Mucosa of rectum (tissue), 2 donors: ENCODE measurements around the gene MATN4.
A peak's percentile ranks its signal among the peaks of the same experiment; 100 is the strongest.
"Not testable (repeated sequence)": the region's sequence is repeated elsewhere in the genome, so short reads cannot be mapped to it uniquely, and the experiment has no call there.

Experiments used
- H3K27ac ChIP-seq, 2 donors: one replicate each; pipeline ENCODE4 v1.7.0; 2013; ENCODE audit warnings: inconsistent platforms in 2 of 2, low read depth in 2 of 2, low read length in 2 of 2
- H3K27me3 ChIP-seq, 2 donors: one replicate each; pipeline ENCODE4 v1.7.0; 2013; ENCODE audit warnings: low read length in 2 of 2; ENCODE audit not compliant: control insufficient read depth in 2 of 2, insufficient read depth in 2 of 2
- H3K36me3 ChIP-seq, 2 donors: one replicate each; pipeline ENCODE4 v1.7.0; 2013; ENCODE audit warnings: low read length in 2 of 2; ENCODE audit not compliant: control insufficient read depth in 2 of 2, insufficient read depth in 2 of 2
- H3K4me1 ChIP-seq, 2 donors: one replicate each; pipeline ENCODE4 v1.7.0; 2013; ENCODE audit warnings: low read length in 2 of 2, mild to moderate bottlenecking in 1 of 2; ENCODE audit not compliant: control insufficient read depth in 2 of 2, insufficient read depth in 2 of 2
- H3K4me3 ChIP-seq, 2 donors: one replicate each; pipeline ENCODE4 v1.7.0; 2013; ENCODE audit warnings: low read length in 2 of 2
- H3K9ac ChIP-seq, 2 donors: one replicate each; pipeline ENCODE4 v1.7.0; 2013; ENCODE audit warnings: low read length in 2 of 2, low read depth in 1 of 2, mild to moderate bottlenecking in 1 of 2
- H3K9me3 ChIP-seq, 2 donors: one replicate each; pipeline ENCODE4 v1.7.0; 2013; ENCODE audit warnings: low read length in 2 of 2; ENCODE audit not compliant: control insufficient read depth in 2 of 2
- donor health status: healthy.
- donor health status: Normal muscosa, but diverticular disease.

MATN4 gene

GRCh38 chr20:45308117-45308778, at the start of gene MATN4:
Gene MATN4, minus strand, starts transcription at chr20:45308299. Its CDS starts 2,717 bp downstream, at chr20:45305582.
- H3K27ac ChIP-seq, result no peak within 1 kb of the TSS
- H3K4me1 ChIP-seq, result peaks cover 4 to 6% of the 10 kb centered on the region in 2 donors
- no peaks in the 10 kb centered on the region for H3K36me3 ChIP-seq
- no peak within 1 kb of the TSS for H3K9ac ChIP-seq
- H3K4me3 ChIP-seq, result no peak within 1 kb of the TSS
- peaks cover 6 to 7% of the 10 kb centered on the region in 2 donors for H3K27me3 ChIP-seq
- H3K9me3 ChIP-seq, result no peaks in the 10 kb centered on the region

- Histone ChIP-seq H3K4me1 (peaks cover 10 to 18% of the 10 kb centered on the region in 2 donors), H3K9ac (no peak overlapping the region)
These were observed 47.3 kb upstream of the MATN4 start for GRCh38 chr20:45355209-45356084.

GRCh38 chr20:45354423-45355208, 46.5 kb upstream of the MATN4 start:
- H3K4me3 ChIP-seq, result no peak overlapping the region
- H3K9me3 ChIP-seq, result no peaks in the 10 kb centered on the region
- H3K27ac ChIP-seq, result peak overlapping the region; percentile 24 to 44
- H3K27me3 ChIP-seq, result no peaks in the 10 kb centered on the region
- no peaks in the 10 kb centered on the region for H3K36me3 ChIP-seq
- peaks cover 8 to 12% of the 10 kb centered on the region in 2 donors for H3K4me1 ChIP-seq
- no peak overlapping the region for H3K9ac ChIP-seq

More at GRCh38 chr20:45355209-45356084, 47.3 kb upstream of the MATN4 start:
- peak overlapping the region; percentile 24 to 44 for H3K27ac ChIP-seq
- no peak overlapping the region for H3K4me3 ChIP-seq
- no peaks in the 10 kb centered on the region for H3K36me3 ChIP-seq
- H3K27me3 ChIP-seq, result no peaks in the 10 kb centered on the region
- H3K9me3 ChIP-seq, result no peaks in the 10 kb centered on the region

- no peak overlapping the region for H3K9ac ChIP-seq
- no peak overlapping the region for H3K27ac ChIP-seq
- H3K4me1 ChIP-seq, result peaks cover 8 to 10% of the 10 kb centered on the region in 2 donors
These were observed 45.6 kb upstream of the MATN4 start for GRCh38 chr20:45353746-45354145.

GRCh38 chr20:45352729-45353128, 44.6 kb upstream of the MATN4 start:
- Histone ChIP-seq H3K4me3 (no peak overlapping the region), H3K36me3 (no peaks in the 10 kb centered on the region), H3K4me1 (peaks cover 1 to 9% of the 10 kb centered on the region in 2 donors), H3K9me3 (no peaks in the 10 kb centered on the region), H3K27ac (no peak overlapping the region), H3K9ac (no peak overlapping the region), H3K27me3 (no peaks in the 10 kb centered on the region)

More at GRCh38 chr20:45353746-45354145, 45.6 kb upstream of the MATN4 start:
- H3K9me3 ChIP-seq, result no peaks in the 10 kb centered on the region
- H3K36me3 ChIP-seq, result no peaks in the 10 kb centered on the region
- no peak overlapping the region for H3K4me3 ChIP-seq
- H3K27me3 ChIP-seq, result no peaks in the 10 kb centered on the region

GRCh38 chr20:45350795-45351194, 42.7 kb upstream of the MATN4 start:
- not testable (repeated sequence) for H3K9me3 ChIP-seq, H3K27me3 ChIP-seq, H3K4me3 ChIP-seq, H3K9ac ChIP-seq, H3K36me3 ChIP-seq, H3K27ac ChIP-seq
- H3K4me1 ChIP-seq, result peaks cover 10 to 19% of the 10 kb centered on the region in 2 donors

- no peaks in the 10 kb centered on the region for H3K36me3 ChIP-seq
- H3K9me3 ChIP-seq, result no peaks in the 10 kb centered on the region
- H3K27ac ChIP-seq, result no peak overlapping the region
- H3K9ac ChIP-seq, result no peak overlapping the region
- no peak overlapping the region for H3K4me3 ChIP-seq
- H3K4me1 ChIP-seq, result peaks cover 15 to 25% of the 10 kb centered on the region in 2 donors
- no peaks in the 10 kb centered on the region for H3K27me3 ChIP-seq
These were observed 42.1 kb upstream of the MATN4 start for GRCh38 chr20:45350217-45350616.

GRCh38 chr20:45347936-45348778, 40.1 kb upstream of the MATN4 start, which contains the start of gene SDC4:
Gene SDC4, minus strand, starts transcription at chr20:45348424. Its CDS starts 40 bp downstream, at chr20:45348384.
- H3K9me3 ChIP-seq, result no peaks in the 10 kb centered on the region
- peak within 1 kb of the TSS; percentile 82 to 91 for H3K27ac ChIP-seq
- peak within 1 kb of the TSS; percentile 79 to 94 for H3K4me3 ChIP-seq
- no peaks in the 10 kb centered on the region for H3K36me3 ChIP-seq
- peaks cover 34 to 45% of the 10 kb centered on the region in 2 donors for H3K4me1 ChIP-seq
- no peaks in the 10 kb centered on the region for H3K27me3 ChIP-seq
- H3K9ac ChIP-seq, result peak within 1 kb of the TSS; percentile 91 to 96

GRCh38 chr20:45347297-45347935, 39.3 kb upstream of the MATN4 start:
- Histone ChIP-seq H3K27ac (peak overlapping the region; percentile 82 to 91), H3K36me3 (no peaks in the 10 kb centered on the region)

More at GRCh38 chr20:45347297-45347935, 39.3 kb upstream of the MATN4 start:
- Histone ChIP-seq H3K4me3 (peak overlapping the region; percentile 79 to 94), H3K9me3 (no peaks in the 10 kb centered on the region), H3K4me1 (peaks cover 41 to 53% of the 10 kb centered on the region in 2 donors), H3K9ac (peak overlapping the region; percentile 91 to 96), H3K27me3 (no peaks in the 10 kb centered on the region)
